Liver (tissue), 9 donors: ENCODE measurements around the gene PGAP1. TPM values are rescaled to one million over a fixed set of nuclear protein-coding genes. Genes with fewer than 3 reads are reported as not detected.

Experiments
- DNase-seq: peaks from one replicate; pipeline ENCODE4 v3.0.0-alpha.2; 2017; ENCODE audit warnings: low spot score
- H3K27ac ChIP-seq, 2 donors: one replicate each; pipeline ENCODE4 v1.7.0; 2013; ENCODE audit warnings: inconsistent platforms in 2 of 2, low read length in 2 of 2, control low read depth in 1 of 2, low read depth in 1 of 2, mild to moderate bottlenecking in 1 of 2
- H3K27me3 ChIP-seq, 4 donors: one replicate each; pipeline versions ENCODE4 v1.6.1 to v1.7.0; 2013; ENCODE audit warnings: low read length in 3 of 4, inconsistent platforms in 1 of 4, mild to moderate bottlenecking in 1 of 4, moderate library complexity in 1 of 4; ENCODE audit not compliant: control insufficient read depth in 4 of 4, insufficient read depth in 4 of 4
- H3K36me3 ChIP-seq, 4 donors: one replicate each; pipeline versions ENCODE4 v1.6.1 to v1.7.0; 2013; ENCODE audit warnings: low read length in 3 of 4, mild to moderate bottlenecking in 3 of 4, low read depth in 1 of 4, moderate library complexity in 1 of 4; ENCODE audit not compliant: control insufficient read depth in 4 of 4, insufficient read depth in 3 of 4
- H3K4me1 ChIP-seq, 4 donors: one replicate each; pipeline versions ENCODE4 v1.6.1 to v1.7.0; 2013; ENCODE audit warnings: low read length in 3 of 4, mild to moderate bottlenecking in 3 of 4, moderate library complexity in 1 of 4; ENCODE audit not compliant: control insufficient read depth in 4 of 4, insufficient read depth in 4 of 4
- H3K4me3 ChIP-seq, 3 donors: one replicate each; pipeline versions ENCODE4 v1.6.1 to v1.7.0; 2013; ENCODE audit warnings: low read length in 3 of 3, control low read depth in 1 of 3, low read depth in 1 of 3, mild to moderate bottlenecking in 1 of 3
- H3K9ac ChIP-seq, 2 donors: one replicate each; pipeline ENCODE4 v1.7.0; 2013; ENCODE audit warnings: low read length in 2 of 2, mild to moderate bottlenecking in 2 of 2, moderate library complexity in 2 of 2, control low read depth in 1 of 2, low read depth in 1 of 2
- H3K9me3 ChIP-seq, 4 donors: one replicate each; pipeline versions ENCODE4 v1.6.1 to v1.7.0; 2013; ENCODE audit warnings: low read length in 3 of 4; ENCODE audit not compliant: control insufficient read depth in 4 of 4
- CTCF ChIP-seq: fragments of 150-350 bp; IDR thresholded peaks from 2 replicates; pipeline ENCODE4 v1.5.1; 2017; ENCODE audit warnings: improper control_type of control experiment, low read depth, low read length; ENCODE audit not compliant: missing input control
- EGR1 ChIP-seq, 2 donors: IDR thresholded peaks; 2 replicates each; pipeline ENCODE4 v1.6.1; 2016 to 2018; ENCODE audit warnings: antibody characterized with exemption in 2 of 2, low read depth in 2 of 2
- FOXA1 ChIP-seq: IDR thresholded peaks from 2 replicates; pipeline ENCODE4 v1.6.1; 2016; ENCODE audit warnings: antibody characterized with exemption
- FOXA2 ChIP-seq: IDR thresholded peaks from 2 replicates; pipeline ENCODE4 v1.6.1; 2016; ENCODE audit warnings: antibody characterized with exemption
- GABPA ChIP-seq, 2 donors: IDR thresholded peaks in 1 of 2; conservative IDR thresholded peaks in 1 of 2; 2 replicates each; pipeline ENCODE4 v1.6.1; 2016; ENCODE audit warnings: antibody characterized with exemption in 2 of 2, mild to moderate bottlenecking in 1 of 2, moderate library complexity in 1 of 2
- HNF4A ChIP-seq, 2 donors: conservative IDR thresholded peaks; 2 replicates each; pipeline ENCODE4 v1.6.1; 2016; ENCODE audit warnings: antibody characterized with exemption in 2 of 2, mild to moderate bottlenecking in 2 of 2
- HNF4G ChIP-seq: IDR thresholded peaks from 2 replicates; pipeline ENCODE4 v1.6.1; 2016; ENCODE audit warnings: antibody characterized with exemption
- JUND ChIP-seq, 2 donors: IDR thresholded peaks; 2 replicates each; pipeline ENCODE4 v1.6.1; 2016; ENCODE audit warnings: antibody characterized with exemption in 2 of 2
- NR2F2 ChIP-seq: IDR thresholded peaks from 2 replicates; pipeline ENCODE4 v1.6.1; 2016; ENCODE audit warnings: antibody characterized with exemption
- RAD21 ChIP-seq, 2 donors: IDR thresholded peaks; 2 replicates each; pipeline ENCODE4 v1.6.1; 2016; ENCODE audit warnings: antibody characterized with exemption in 2 of 2, mild to moderate bottlenecking in 2 of 2
- RXRA ChIP-seq, 2 donors: IDR thresholded peaks; 2 replicates each; pipeline ENCODE4 v1.6.1; 2017 to 2018; ENCODE audit warnings: antibody characterized with exemption in 2 of 2, mild to moderate bottlenecking in 1 of 2
- SP1 ChIP-seq: IDR thresholded peaks from 2 replicates; pipeline ENCODE4 v1.6.1; 2018; ENCODE audit warnings: antibody characterized with exemption, mild to moderate bottlenecking
- TAF1 ChIP-seq: conservative IDR thresholded peaks from 2 replicates; pipeline ENCODE4 v1.6.1; 2016; ENCODE audit warnings: antibody characterized with exemption, mild to moderate bottlenecking
- YY1 ChIP-seq: IDR thresholded peaks from 2 replicates; pipeline ENCODE4 v1.6.1; 2016; ENCODE audit warnings: antibody characterized with exemption, mild to moderate bottlenecking
- WGBS: extraction: QIAGEN DNeasy Blood & Tissue Kit; methylation state at CpG from one replicate; pipeline ENCODE4 v1.1.7; 2013; 5-methylcytosine and 5-hydroxymethylcytosine counted together
- polyA plus RNA-seq, 2 donors: library from polyadenylated mRNA; stranded (reverse) in 1 of 2; unstranded in 1 of 2; fragments of 200-250 nt in 1 of 2; fragments of >200 nt in 1 of 2; fragmentation: Nextera tagmentation in 1 of 2; extraction: Ambion mirVana in 1 of 2; gene quantifications; one replicate each; pipeline versions ENCODE4 v1.2.1 to v1.2.3, GENCODE V29; 2013 to 2015
- total RNA-seq, 2 donors: library from RNA; depleted of rRNA; stranded (reverse); fragments of >200 nt; gene quantifications; one replicate each; pipeline ENCODE4 v1.2.3, GENCODE V29; 2014
- TF ChIP-seq, protein P1 (sequence below): IDR thresholded peaks from 2 replicates; pipeline ENCODE4 v1.6.1; 2016; ENCODE audit warnings: antibody characterized with exemption, mild to moderate bottlenecking
- TF ChIP-seq, protein P2 (sequence below): IDR thresholded peaks from 2 replicates; pipeline ENCODE4 v1.6.1; 2016; ENCODE audit warnings: antibody characterized with exemption
- TF ChIP-seq, protein P3 (sequence below): IDR thresholded peaks from 2 replicates; pipeline ENCODE4 v1.6.1; 2016; ENCODE audit warnings: antibody characterized with exemption
- donor health status: healthy.
- donor health status: healthy.
- donor health status: healthy.
- donor health status: healthy.
- donor health status: healthy.

PGAP1 gene
- total and polyA plus RNA-seq, 4 donors: 0.54 to 5.8 (median 2.3) TPM

DNA sequence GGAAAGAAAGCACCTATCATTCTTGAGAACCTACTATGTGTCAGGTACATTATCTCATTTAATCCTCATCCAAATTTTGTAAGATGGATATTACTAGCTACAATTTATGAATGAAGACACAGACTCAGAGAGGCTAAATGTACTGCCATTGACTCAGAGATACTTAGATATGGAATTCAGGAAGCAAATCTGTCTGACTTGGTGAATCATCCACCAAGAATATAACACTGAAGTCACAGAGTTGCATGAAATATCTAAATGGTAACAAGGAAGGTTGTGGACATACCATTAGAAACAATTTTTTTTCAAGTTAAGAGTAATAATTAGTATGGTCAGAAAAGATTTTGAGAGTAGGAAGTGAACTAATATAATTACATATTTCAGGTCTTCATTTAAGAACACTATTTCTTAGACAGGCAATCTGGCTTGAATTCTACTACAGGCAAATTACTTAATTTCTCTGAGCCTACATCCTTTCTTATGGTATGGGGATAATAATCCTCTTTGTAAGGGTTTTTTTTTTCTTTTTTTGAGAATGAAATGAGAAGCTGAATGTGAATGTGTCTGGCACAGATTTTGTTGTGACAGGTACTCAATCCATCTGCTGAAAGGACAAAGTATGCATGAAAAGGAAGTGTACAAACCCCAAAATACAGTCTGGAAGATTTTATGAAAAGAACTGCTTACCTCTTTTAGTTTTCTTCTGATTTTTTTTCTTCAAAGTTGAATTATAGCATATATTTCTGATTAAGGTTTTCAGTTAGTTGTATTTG is 102.6 kb downstream of the PGAP1 start:
- H3K27ac ChIP-seq: no peak overlapping the region
- no peaks in the 10 kb centered on the region for H3K27me3 ChIP-seq
- TF ChIP-seq, protein P1, sequence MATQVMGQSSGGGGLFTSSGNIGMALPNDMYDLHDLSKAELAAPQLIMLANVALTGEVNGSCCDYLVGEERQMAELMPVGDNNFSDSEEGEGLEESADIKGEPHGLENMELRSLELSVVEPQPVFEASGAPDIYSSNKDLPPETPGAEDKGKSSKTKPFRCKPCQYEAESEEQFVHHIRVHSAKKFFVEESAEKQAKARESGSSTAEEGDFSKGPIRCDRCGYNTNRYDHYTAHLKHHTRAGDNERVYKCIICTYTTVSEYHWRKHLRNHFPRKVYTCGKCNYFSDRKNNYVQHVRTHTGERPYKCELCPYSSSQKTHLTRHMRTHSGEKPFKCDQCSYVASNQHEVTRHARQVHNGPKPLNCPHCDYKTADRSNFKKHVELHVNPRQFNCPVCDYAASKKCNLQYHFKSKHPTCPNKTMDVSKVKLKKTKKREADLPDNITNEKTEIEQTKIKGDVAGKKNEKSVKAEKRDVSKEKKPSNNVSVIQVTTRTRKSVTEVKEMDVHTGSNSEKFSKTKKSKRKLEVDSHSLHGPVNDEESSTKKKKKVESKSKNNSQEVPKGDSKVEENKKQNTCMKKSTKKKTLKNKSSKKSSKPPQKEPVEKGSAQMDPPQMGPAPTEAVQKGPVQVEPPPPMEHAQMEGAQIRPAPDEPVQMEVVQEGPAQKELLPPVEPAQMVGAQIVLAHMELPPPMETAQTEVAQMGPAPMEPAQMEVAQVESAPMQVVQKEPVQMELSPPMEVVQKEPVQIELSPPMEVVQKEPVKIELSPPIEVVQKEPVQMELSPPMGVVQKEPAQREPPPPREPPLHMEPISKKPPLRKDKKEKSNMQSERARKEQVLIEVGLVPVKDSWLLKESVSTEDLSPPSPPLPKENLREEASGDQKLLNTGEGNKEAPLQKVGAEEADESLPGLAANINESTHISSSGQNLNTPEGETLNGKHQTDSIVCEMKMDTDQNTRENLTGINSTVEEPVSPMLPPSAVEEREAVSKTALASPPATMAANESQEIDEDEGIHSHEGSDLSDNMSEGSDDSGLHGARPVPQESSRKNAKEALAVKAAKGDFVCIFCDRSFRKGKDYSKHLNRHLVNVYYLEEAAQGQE: no peak
- TF ChIP-seq HNF4A (conservative IDR thresholded peaks at IDR 0.05) (no peak), RAD21 (IDR thresholded peaks at IDR 0.05) (no peak), GABPA (IDR thresholded peaks at IDR 0.05 in 1 of 2, conservative IDR thresholded peaks at IDR 0.05 in 1 of 2) (no peak), EGR1 (IDR thresholded peaks at IDR 0.05; ENCODE audit: low read depth in 2 of 2) (no peak), HNF4G (no peak), RXRA (IDR thresholded peaks at IDR 0.05) (no peak), SP1 (no peak), CTCF (no peak), TAF1 (no peak)
- TF ChIP-seq, protein P2, sequence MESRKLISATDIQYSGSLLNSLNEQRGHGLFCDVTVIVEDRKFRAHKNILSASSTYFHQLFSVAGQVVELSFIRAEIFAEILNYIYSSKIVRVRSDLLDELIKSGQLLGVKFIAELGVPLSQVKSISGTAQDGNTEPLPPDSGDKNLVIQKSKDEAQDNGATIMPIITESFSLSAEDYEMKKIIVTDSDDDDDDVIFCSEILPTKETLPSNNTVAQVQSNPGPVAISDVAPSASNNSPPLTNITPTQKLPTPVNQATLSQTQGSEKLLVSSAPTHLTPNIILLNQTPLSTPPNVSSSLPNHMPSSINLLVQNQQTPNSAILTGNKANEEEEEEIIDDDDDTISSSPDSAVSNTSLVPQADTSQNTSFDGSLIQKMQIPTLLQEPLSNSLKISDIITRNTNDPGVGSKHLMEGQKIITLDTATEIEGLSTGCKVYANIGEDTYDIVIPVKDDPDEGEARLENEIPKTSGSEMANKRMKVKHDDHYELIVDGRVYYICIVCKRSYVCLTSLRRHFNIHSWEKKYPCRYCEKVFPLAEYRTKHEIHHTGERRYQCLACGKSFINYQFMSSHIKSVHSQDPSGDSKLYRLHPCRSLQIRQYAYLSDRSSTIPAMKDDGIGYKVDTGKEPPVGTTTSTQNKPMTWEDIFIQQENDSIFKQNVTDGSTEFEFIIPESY: no peak
- H3K4me3 ChIP-seq: no peak overlapping the region
- DNase-seq: no peak
- H3K9ac ChIP-seq: no peak overlapping the region
- no peaks in the 10 kb centered on the region for H3K4me1 ChIP-seq
- H3K9me3 ChIP-seq: peaks cover 0 to 2% (median 0%) of the 10 kb centered on the region in 4 donors
- H3K36me3 ChIP-seq: no peaks in the 10 kb centered on the region

DNA sequence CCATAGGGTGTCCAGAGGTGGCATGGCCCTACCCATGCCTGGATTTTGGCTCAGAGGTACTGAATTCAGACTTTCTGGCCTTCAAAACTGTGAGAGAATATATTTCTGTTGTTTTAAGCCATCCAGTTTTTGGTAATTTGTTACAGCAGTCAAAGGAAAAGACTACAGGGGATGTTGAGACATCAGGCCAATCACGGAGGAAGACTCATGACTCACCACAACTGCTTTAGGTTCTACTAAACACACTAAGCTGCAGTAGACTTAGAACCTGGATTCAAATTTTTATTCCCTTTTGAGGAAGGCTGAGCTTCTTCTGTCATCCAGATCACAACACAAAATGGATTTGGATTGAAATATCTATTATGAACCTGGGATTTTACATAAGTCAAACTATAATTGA is 105.3 kb downstream of the PGAP1 start:
- peaks cover 0 to 3% (median 0%) of the 10 kb centered on the region in 4 donors for H3K9me3 ChIP-seq
- no peak overlapping the region for H3K9ac ChIP-seq
- 92% methylated on average over 1 of the region's 1 CpG for WGBS
- DNase-seq: no peak
- H3K4me1 ChIP-seq: no peaks in the 10 kb centered on the region
- no peak overlapping the region for H3K27ac ChIP-seq
- H3K4me3 ChIP-seq: no peak overlapping the region
- no peaks in the 10 kb centered on the region for H3K36me3 ChIP-seq
- H3K27me3 ChIP-seq: no peaks in the 10 kb centered on the region
- no peak for TF ChIP-seq HNF4A (conservative IDR thresholded peaks at IDR 0.05)
- TF ChIP-seq FOXA2: no peak
- TF ChIP-seq NR2F2: no peak
- no peak for TF ChIP-seq HNF4G
- TF ChIP-seq, protein P2: no peak
- TF ChIP-seq GABPA (IDR thresholded peaks at IDR 0.05 in 1 of 2, conservative IDR thresholded peaks at IDR 0.05 in 1 of 2): no peak
- TF ChIP-seq, protein P3, sequence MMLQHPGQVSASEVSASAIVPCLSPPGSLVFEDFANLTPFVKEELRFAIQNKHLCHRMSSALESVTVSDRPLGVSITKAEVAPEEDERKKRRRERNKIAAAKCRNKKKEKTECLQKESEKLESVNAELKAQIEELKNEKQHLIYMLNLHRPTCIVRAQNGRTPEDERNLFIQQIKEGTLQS: no peak
- no peak for TF ChIP-seq RAD21 (IDR thresholded peaks at IDR 0.05)
- TF ChIP-seq RXRA (IDR thresholded peaks at IDR 0.05): no peak
- no peak for TF ChIP-seq SP1
- TF ChIP-seq TAF1: no peak
- no peak for TF ChIP-seq EGR1 (IDR thresholded peaks at IDR 0.05; ENCODE audit: low read depth in 2 of 2)
- no peak for TF ChIP-seq JUND (IDR thresholded peaks at IDR 0.05)
- TF ChIP-seq FOXA1: no peak
- no peak for TF ChIP-seq CTCF
- no peak for TF ChIP-seq YY1
